ENCODE data around the gene ESRRG. TPM values are rescaled to one million over a fixed set of nuclear protein-coding genes. Genes with fewer than 3 reads are reported as not detected.

The ESRRG gene
- total and polyA plus RNA-seq, 10 donors = 0.29 to 11.9 (median 2.2) TPM

- WGBS, 5 donors = 56 to 70% (median 61%) methylated on average over 1 of the region's 1 CpG
- TF ChIP-seq CTCF (IDR thresholded peaks at IDR 0.05 in 8 of 11, conservative IDR thresholded peaks at IDR 0.05 in 3 of 11) (no peak), POLR2A (IDR thresholded peaks at IDR 0.05) (no peak), POLR2AphosphoS5 (IDR thresholded peaks at IDR 0.05) (no peak)
- H3K4me1 ChIP-seq = no peaks in the 10 kb centered on the region
Measured at GRCh38 chr1:216485042-216485441, 238.2 kb downstream of the ESRRG start.

GRCh38 chr1:216483672-216484401 lies 239.4 kb downstream of the ESRRG start:
- TF ChIP-seq POLR2A (IDR thresholded peaks at IDR 0.05) (no peak), POLR2AphosphoS5 (IDR thresholded peaks at IDR 0.05) (no peak), CTCF (IDR thresholded peaks at IDR 0.05 in 8 of 11, conservative IDR thresholded peaks at IDR 0.05 in 3 of 11) (no peak)
- no peak overlapping the region for H3K4me3 ChIP-seq
- WGBS, 5 donors = 65 to 84% (median 80%) methylated on average over 1 of the region's 1 CpG
- no peak for DNase-seq
- H3K27me3 ChIP-seq (replicated peaks in 1 of 7) = no peaks in the 10 kb centered on the region
- intact Hi-C loops (cut with DNase I; ENCODE audit: low total_unique reads) = no loop called here
- H3K36me3 ChIP-seq = no peaks in the 10 kb centered on the region
- H3K9me3 ChIP-seq = peaks cover 0 to 7% (median 2%) of the 10 kb centered on the region in 8 donors
- H3K4me1 ChIP-seq = no peaks in the 10 kb centered on the region
- no peak overlapping the region for H3K27ac ChIP-seq

More at GRCh38 chr1:216485042-216485441, 238.2 kb downstream of the ESRRG start:
- no peaks in the 10 kb centered on the region for H3K27me3 ChIP-seq (replicated peaks in 1 of 7)
- H3K4me3 ChIP-seq = no peak overlapping the region
- H3K9me3 ChIP-seq = peaks cover 0 to 7% (median 2%) of the 10 kb centered on the region in 8 donors
- H3K36me3 ChIP-seq = no peaks in the 10 kb centered on the region
- intact Hi-C loops (cut with DNase I; ENCODE audit: low total_unique reads) = no loop called here
- H3K27ac ChIP-seq = no peak overlapping the region
- no peak for DNase-seq

- Histone ChIP-seq H3K27me3 (replicated peaks in 1 of 7) (no peaks in the 10 kb centered on the region), H3K9me3 (peaks cover 0 to 7% (median 2%) of the 10 kb centered on the region in 8 donors), H3K4me3 (no peak overlapping the region), H3K4me1 (no peaks in the 10 kb centered on the region), H3K36me3 (no peaks in the 10 kb centered on the region), H3K27ac (no peak overlapping the region)
- intact Hi-C loops (cut with DNase I; ENCODE audit: low total_unique reads) = no loop called here
- TF ChIP-seq CTCF (IDR thresholded peaks at IDR 0.05 in 8 of 11, conservative IDR thresholded peaks at IDR 0.05 in 3 of 11) (no peak), POLR2AphosphoS5 (IDR thresholded peaks at IDR 0.05) (no peak), POLR2A (IDR thresholded peaks at IDR 0.05) (no peak)
- 38 to 47% (median 44%) methylated on average over 3 of the region's 3 CpGs for WGBS, 5 donors
- no peak for DNase-seq
Measured at GRCh38 chr1:216482620-216483019, 240.6 kb downstream of the ESRRG start.

- intact Hi-C loops (cut with DNase I; ENCODE audit: low total_unique reads) = no loop called here
- WGBS, 5 donors = 93 to 97% (median 94%) methylated on average over 8 of the region's 8 CpGs
- DNase-seq = no peak
- Histone ChIP-seq H3K4me3 (no peak overlapping the region), H3K27ac (no peak overlapping the region), H3K9me3 (peaks cover 0 to 6% (median 0%) of the 10 kb centered on the region in 8 donors), H3K4me1 (no peaks in the 10 kb centered on the region), H3K36me3 (no peaks in the 10 kb centered on the region), H3K27me3 (replicated peaks in 1 of 7) (no peaks in the 10 kb centered on the region)
- no peak for TF ChIP-seq CTCF (IDR thresholded peaks at IDR 0.05 in 8 of 11, conservative IDR thresholded peaks at IDR 0.05 in 3 of 11)
- no peak for TF ChIP-seq POLR2AphosphoS5 (IDR thresholded peaks at IDR 0.05)
- no peak for TF ChIP-seq POLR2A (IDR thresholded peaks at IDR 0.05)
Measured at GRCh38 chr1:216478238-216478637, 245.0 kb downstream of the ESRRG start.
